BJ (cell line): ENCODE data around the gene SEZ6. TPM values are rescaled to one million over a fixed set of nuclear protein-coding genes. Genes with fewer than 3 reads are reported as not detected.

Experiments used
- CTCF ChIA-PET: fragments of 350-600 bp; formaldehyde crosslinking; extraction: SDS; loops from one replicate; lab custom pipeline; 2021; ENCODE audit warnings: antibody characterized with exemption, inconsistent platforms; lab: Yijun Ruan, JAX
- POLR2A ChIA-PET: fragments of 300-600 bp; sonication (Branson Sonifier 250); formaldehyde crosslinking; extraction: SDS; loops from one replicate; lab custom pipeline; 2021; ENCODE audit warnings: antibody characterized with exemption; lab: Charles Lee
- DNase-seq: peaks from one replicate; pipeline ENCODE4 v3.0.0-alpha.2; 2011; ENCODE audit warnings: low read depth
- H3K27me3 ChIP-seq: 2 replicates; pipeline ENCODE4 v1.6.0; 2011; ENCODE audit warnings: low read length; ENCODE audit not compliant: control insufficient read depth, insufficient read depth
- H3K36me3 ChIP-seq: 2 replicates; pipeline ENCODE4 v1.5.1; 2011; ENCODE audit warnings: low read length; ENCODE audit not compliant: control insufficient read depth, insufficient read depth
- H3K4me3 ChIP-seq: 2 replicates; pipeline ENCODE4 v1.5.1; 2011; ENCODE audit warnings: low read depth, mild to moderate bottlenecking, control low read depth, low read length
- CTCF ChIP-seq: IDR thresholded peaks from 2 replicates; pipeline ENCODE4 v1.5.1; 2011; ENCODE audit warnings: low read depth, mild to moderate bottlenecking, control low read depth, inconsistent platforms, low read length, moderate library complexity; ENCODE audit not compliant: insufficient read depth
- polyA plus RNA-seq: library from polyadenylated mRNA; depleted of rRNA; stranded (reverse); fragments of >200 nt; gene quantifications from 2 replicates; pipeline ENCODE4 v1.2.3, GENCODE V29; 2011

SEZ6 gene
- polyA plus RNA-seq, 1 experiment, result not detected

- ChIA-PET CTCF (interaction anchor here (6.4 kb wide), 1 partner anchor 8 kb away, joined by 92 read pairs; no protein-coding TSS in a partner anchor), POLR2A (no interaction called here)
- no peaks in the 10 kb centered on the region for H3K27me3 ChIP-seq
- H3K36me3 ChIP-seq, result no peaks in the 10 kb centered on the region
- TF ChIP-seq CTCF, result no peak
- no peak overlapping the region for H3K4me3 ChIP-seq
- DNase-seq, result no peak
Observed at GRCh38 chr17:28955408-28955807, 50.4 kb downstream of the SEZ6 start.

GRCh38 chr17:28954886-28955285 lies 50.9 kb downstream of the SEZ6 start:
- TF ChIP-seq CTCF, result no peak
- CTCF ChIA-PET, result interaction anchor here (2.1 to 6.4 kb wide), 4 partner anchors 9 to 228 kb away, joined by 17 to 92 read pairs (median 44); partner anchors contain the start of gene TLCD1
- DNase-seq, result no peak

GRCh38 chr17:28953444-28954118 lies 52.3 kb downstream of the SEZ6 start:
- Histone ChIP-seq H3K27me3 (no peaks in the 10 kb centered on the region), H3K4me3 (no peak overlapping the region), H3K36me3 (no peaks in the 10 kb centered on the region)
- ChIA-PET CTCF (interaction anchor here (0.6 to 6.4 kb wide), 48 partner anchors 10 to 308 kb away, joined by 3 to 92 read pairs (median 4); partner anchors contain the start of genes NEK8, RPL23A and TLCD1), POLR2A (no interaction called here)
- peak; percentile 89 for TF ChIP-seq CTCF
- no peak for DNase-seq

More at GRCh38 chr17:28954886-28955285, 50.9 kb downstream of the SEZ6 start:
- Histone ChIP-seq H3K36me3 (no peaks in the 10 kb centered on the region), H3K27me3 (no peaks in the 10 kb centered on the region), H3K4me3 (no peak overlapping the region)
- POLR2A ChIA-PET, result no interaction called here

GRCh38 chr17:28951991-28952975 lies 53.5 kb downstream of the SEZ6 start:
- ChIA-PET CTCF (interaction anchor here (0.6 to 6.4 kb wide), 32 partner anchors 12 to 306 kb away, joined by 3 to 92 read pairs (median 5); partner anchors contain the start of genes MYO18A, NEK8, RPL23A and TLCD1), POLR2A (interaction anchor here (1.6 kb wide), 1 partner anchor 233 kb away, joined by 14 read pairs; the partner anchor contains the start of gene RPL23A)
- no peak for TF ChIP-seq CTCF

More at GRCh38 chr17:28951991-28952975, 53.5 kb downstream of the SEZ6 start:
- peak; percentile 98 for DNase-seq
- H3K4me3 ChIP-seq, result peak overlapping the region; percentile 49
- no peaks in the 10 kb centered on the region for H3K36me3 ChIP-seq
- H3K27me3 ChIP-seq, result no peaks in the 10 kb centered on the region
